ENCODE measurements around the gene ZBTB12.

DNA sequence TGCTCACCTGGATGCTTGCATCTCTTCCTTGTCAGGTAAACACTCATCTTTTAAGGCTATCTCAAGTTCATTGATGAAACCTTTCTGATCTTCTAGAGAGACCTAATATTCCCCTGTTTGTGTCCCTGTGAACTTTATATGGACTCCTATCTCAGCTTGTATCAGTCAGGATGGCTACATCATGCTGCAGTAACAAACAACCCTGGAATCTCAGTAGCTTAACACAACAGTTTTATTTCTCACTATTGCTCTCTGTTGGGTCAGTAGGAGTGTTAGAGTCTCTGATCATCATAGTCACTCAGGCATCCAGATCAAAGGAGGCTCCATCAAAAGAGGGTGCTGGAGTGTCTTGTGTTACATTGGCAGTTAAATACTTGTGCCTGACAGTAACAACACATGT lies 13.5 kb upstream of the ZBTB12 start:
- TF ChIP-seq EP300 (IDR thresholded peaks at IDR 0.05) (no peak), POLR2A (IDR thresholded peaks at IDR 0.05) (no peak), POLR2AphosphoS5 (IDR thresholded peaks at IDR 0.05) (no peak)
- TF ChIP-seq, protein P1, sequence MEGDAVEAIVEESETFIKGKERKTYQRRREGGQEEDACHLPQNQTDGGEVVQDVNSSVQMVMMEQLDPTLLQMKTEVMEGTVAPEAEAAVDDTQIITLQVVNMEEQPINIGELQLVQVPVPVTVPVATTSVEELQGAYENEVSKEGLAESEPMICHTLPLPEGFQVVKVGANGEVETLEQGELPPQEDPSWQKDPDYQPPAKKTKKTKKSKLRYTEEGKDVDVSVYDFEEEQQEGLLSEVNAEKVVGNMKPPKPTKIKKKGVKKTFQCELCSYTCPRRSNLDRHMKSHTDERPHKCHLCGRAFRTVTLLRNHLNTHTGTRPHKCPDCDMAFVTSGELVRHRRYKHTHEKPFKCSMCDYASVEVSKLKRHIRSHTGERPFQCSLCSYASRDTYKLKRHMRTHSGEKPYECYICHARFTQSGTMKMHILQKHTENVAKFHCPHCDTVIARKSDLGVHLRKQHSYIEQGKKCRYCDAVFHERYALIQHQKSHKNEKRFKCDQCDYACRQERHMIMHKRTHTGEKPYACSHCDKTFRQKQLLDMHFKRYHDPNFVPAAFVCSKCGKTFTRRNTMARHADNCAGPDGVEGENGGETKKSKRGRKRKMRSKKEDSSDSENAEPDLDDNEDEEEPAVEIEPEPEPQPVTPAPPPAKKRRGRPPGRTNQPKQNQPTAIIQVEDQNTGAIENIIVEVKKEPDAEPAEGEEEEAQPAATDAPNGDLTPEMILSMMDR (IDR thresholded peaks at IDR 0.05), result no peak

Measured in stomach (tissue), 4 donors.